Islet of Langerhans (tissue), 1 donor: ENCODE measurements around the gene ARGLU1.

Experiments used
- FAIRE-seq: peaks from one replicate; lab custom pipeline; 2011; peaks lifted over from hg19 to GRCh38; lab: Jason Lieb, UNC

The ARGLU1 gene

GRCh38 chr13:106524108-106524507 is 43.8 kb downstream of the ARGLU1 start:
- FAIRE-seq, result no peak

GRCh38 chr13:106523576-106523975 is 44.4 kb downstream of the ARGLU1 start:
- no peak for FAIRE-seq

- no peak for FAIRE-seq
Observed at GRCh38 chr13:106522898-106523525, 44.9 kb downstream of the ARGLU1 start.

GRCh38 chr13:106522112-106522705 is 45.7 kb downstream of the ARGLU1 start:
- FAIRE-seq, result no peak

- FAIRE-seq, result no peak
Observed at GRCh38 chr13:106521095-106521799, 46.7 kb downstream of the ARGLU1 start.

- FAIRE-seq, result peak; percentile 49
Observed at GRCh38 chr13:106520251-106521054, 47.5 kb downstream of the ARGLU1 start.

- FAIRE-seq, result no peak
Observed at GRCh38 chr13:106518512-106518911, 49.4 kb downstream of the ARGLU1 start.

GRCh38 chr13:106517109-106517847 is 50.7 kb downstream of the ARGLU1 start:
- FAIRE-seq, result no peak

GRCh38 chr13:106515635-106516254 is 52.2 kb downstream of the ARGLU1 start:
- no peak for FAIRE-seq

GRCh38 chr13:106514928-106515634 is 52.9 kb downstream of the ARGLU1 start:
- FAIRE-seq, result no peak

GRCh38 chr13:106513025-106513983 is 54.6 kb downstream of the ARGLU1 start:
- no peak for FAIRE-seq

GRCh38 chr13:106507560-106508274 is 60.2 kb downstream of the ARGLU1 start:
- no peak for FAIRE-seq

- FAIRE-seq, result no peak
Observed at GRCh38 chr13:106506286-106506685, 61.7 kb downstream of the ARGLU1 start.

- no peak for FAIRE-seq
Observed at GRCh38 chr13:106505732-106506131, 62.2 kb downstream of the ARGLU1 start.

GRCh38 chr13:106505295-106505694 is 62.6 kb downstream of the ARGLU1 start:
- no peak for FAIRE-seq

GRCh38 chr13:106503730-106504453 is 64.0 kb downstream of the ARGLU1 start:
- FAIRE-seq, result no peak

GRCh38 chr13:106503272-106503671 is 64.7 kb downstream of the ARGLU1 start:
- FAIRE-seq, result no peak

GRCh38 chr13:106500445-106500844 is 67.5 kb downstream of the ARGLU1 start:
- no peak for FAIRE-seq
